GM23338 (cell line): ENCODE results near the gene FBXO11. TPM values are rescaled to one million over a fixed set of nuclear protein-coding genes. Genes with fewer than 3 reads are reported as not detected.
"Not testable (repeated sequence)": the region's sequence is repeated elsewhere in the genome, so short reads cannot be mapped to it uniquely, and the experiment has no call there.

Experiments used
- ATAC-seq: fragments of 200-7000 bp; cut with Tn5 transposase; 3 replicates; pipeline ENCODE4 v1.9.1; 2020
- DNase-seq: peaks from one replicate; pipeline ENCODE4 v3.0.0-alpha.2; 2015; ENCODE audit warnings: low spot score
- H2AFZ ChIP-seq: fragments of 200-600 bp; sonication (generic); 2 replicates; pipeline ENCODE4 v1.8.0; 2016; ENCODE audit warnings: antibody characterized with exemption, mild to moderate bottlenecking, moderate library complexity
- H3F3A ChIP-seq: fragments of 200-600 bp; sonication (generic); replicated peaks from 2 replicates; pipeline ENCODE4 v1.8.0; 2017; ENCODE audit warnings: antibody characterized with exemption, mixed run types, low read depth
- H3K27ac ChIP-seq: fragments of 200-600 bp; sonication (generic); 2 replicates; pipeline ENCODE4 v1.6.1; 2016; ENCODE audit warnings: low read depth
- H3K27me3 ChIP-seq: fragments of 200-600 bp; sonication (generic); 2 replicates; pipeline ENCODE4 v1.8.0; 2016; ENCODE audit warnings: mild to moderate bottlenecking, mixed run types, moderate library complexity; ENCODE audit not compliant: insufficient read depth
- H3K36me3 ChIP-seq: fragments of 200-600 bp; sonication (generic); 2 replicates; pipeline ENCODE4 v1.8.0; 2016; ENCODE audit warnings: mild to moderate bottlenecking; ENCODE audit not compliant: insufficient read depth
- H3K4me1 ChIP-seq: fragments of 200-600 bp; sonication (generic); 2 replicates; pipeline ENCODE4 v1.8.0; 2016; ENCODE audit warnings: mild to moderate bottlenecking, moderate library complexity; ENCODE audit not compliant: insufficient read depth
- H3K4me2 ChIP-seq: fragments of 200-600 bp; sonication (generic); 2 replicates; pipeline ENCODE4 v1.7.1; 2017; ENCODE audit warnings: mixed run types
- H3K4me3 ChIP-seq: fragments of 200-600 bp; sonication (generic); 2 replicates; pipeline ENCODE4 v1.6.1; 2016; ENCODE audit warnings: mixed run types
- H3K79me2 ChIP-seq: fragments of 200-600 bp; sonication (generic); replicated peaks from 2 replicates; pipeline ENCODE4 v1.8.0; 2017; ENCODE audit warnings: mild to moderate bottlenecking; ENCODE audit not compliant: insufficient read depth
- H3K9me2 ChIP-seq: fragments of 200-600 bp; sonication (generic); 2 replicates; pipeline ENCODE4 v1.8.0; 2017; ENCODE audit not compliant: insufficient read depth
- H4K20me1 ChIP-seq: fragments of 200-600 bp; sonication (generic); replicated peaks from 2 replicates; pipeline ENCODE4 v1.8.0; 2017; ENCODE audit warnings: mild to moderate bottlenecking; ENCODE audit not compliant: insufficient read depth
- H3K27ac Mint-ChIP-seq: 2 replicates; pipeline ENCODE4 v1.8.0; 2020; ENCODE audit warnings: inconsistent platforms, mild to moderate bottlenecking, moderate library complexity, mixed read lengths
- H3K27me3 Mint-ChIP-seq: 3 replicates; pipeline ENCODE4 v1.8.0; 2022; ENCODE audit warnings: low read depth, mild to moderate bottlenecking, moderate library complexity, mixed read lengths, inconsistent platforms; ENCODE audit not compliant: insufficient read depth, poor library complexity
- H3K36me3 Mint-ChIP-seq: 3 replicates; pipeline ENCODE4 v1.8.0; 2021; ENCODE audit warnings: low read depth, mild to moderate bottlenecking, inconsistent platforms, moderate library complexity, mixed read lengths
- H3K4me1 Mint-ChIP-seq: 3 replicates; pipeline ENCODE4 v1.8.0; 2020; ENCODE audit warnings: mild to moderate bottlenecking, inconsistent platforms, mixed read lengths
- H3K4me3 Mint-ChIP-seq: 3 replicates; pipeline ENCODE4 v1.8.0; 2021; ENCODE audit warnings: moderate library complexity, mild to moderate bottlenecking, inconsistent platforms, mixed read lengths
- H3K9me3 Mint-ChIP-seq: 3 replicates; pipeline ENCODE4 v1.8.0; 2020; ENCODE audit warnings: moderate library complexity, mild to moderate bottlenecking, inconsistent platforms, mixed read lengths
- ETS1 ChIP-seq: IDR thresholded peaks from 2 replicates; pipeline ENCODE4 v1.6.1; 2016; ENCODE audit warnings: antibody characterized with exemption
- JUNB ChIP-seq: IDR thresholded peaks from one replicate; pipeline ENCODE4 v1.6.1; 2016; ENCODE audit warnings: antibody characterized with exemption; ENCODE audit not compliant: unreplicated experiment
- NANOG ChIP-seq: IDR thresholded peaks from 2 replicates; pipeline ENCODE4 v1.6.1; 2016; ENCODE audit warnings: antibody characterized with exemption, borderline replicate concordance
- POLR2AphosphoS5 ChIP-seq: IDR thresholded peaks from 2 replicates; pipeline ENCODE4 v1.6.1; 2016; ENCODE audit warnings: antibody characterized with exemption, low read depth
- ZNF114 ChIP-seq: fragments of 250-450 bp; sonication (Bioruptor Pico); IDR thresholded peaks from 2 replicates; pipeline ENCODE4 v1.5.0; 2020; ENCODE audit warnings: mild to moderate bottlenecking, moderate library complexity
- polyA plus RNA-seq: library from polyadenylated mRNA; unstranded; fragments of >200 nt; fragmentation: Nextera tagmentation; extraction: Ambion mirVana; gene quantifications from 2 replicates; pipeline ENCODE4 v1.2.1, GENCODE V29; 2016
- total RNA-seq: library from RNA; depleted of rRNA; stranded (reverse); fragments of >200 nt; shearing (Covaris generic); gene quantifications from 2 replicates; pipeline ENCODE4 v1.2.3, GENCODE V29; 2014
- TF ChIP-seq, protein P1 (sequence below), 2 experiments: fragments of 200-600 bp in 1 of 2; sonication (generic) in 1 of 2; conservative IDR thresholded peaks; 2 replicates each; pipeline versions ENCODE4 v1.5.1 to v1.6.1; 2016 to 2017; ENCODE audit warnings: antibody characterized with exemption in 2 of 2, low read depth in 2 of 2, mild to moderate bottlenecking in 2 of 2, moderate library complexity in 1 of 2

FBXO11 gene
- total and polyA plus RNA-seq, 2 experiments from 2014 or later, result 21.5 to 52.7 TPM

GRCh38 chr2:47905386-47906156 lies 727 bp downstream of the FBXO11 start (continued):
- TF ChIP-seq, protein P1, sequence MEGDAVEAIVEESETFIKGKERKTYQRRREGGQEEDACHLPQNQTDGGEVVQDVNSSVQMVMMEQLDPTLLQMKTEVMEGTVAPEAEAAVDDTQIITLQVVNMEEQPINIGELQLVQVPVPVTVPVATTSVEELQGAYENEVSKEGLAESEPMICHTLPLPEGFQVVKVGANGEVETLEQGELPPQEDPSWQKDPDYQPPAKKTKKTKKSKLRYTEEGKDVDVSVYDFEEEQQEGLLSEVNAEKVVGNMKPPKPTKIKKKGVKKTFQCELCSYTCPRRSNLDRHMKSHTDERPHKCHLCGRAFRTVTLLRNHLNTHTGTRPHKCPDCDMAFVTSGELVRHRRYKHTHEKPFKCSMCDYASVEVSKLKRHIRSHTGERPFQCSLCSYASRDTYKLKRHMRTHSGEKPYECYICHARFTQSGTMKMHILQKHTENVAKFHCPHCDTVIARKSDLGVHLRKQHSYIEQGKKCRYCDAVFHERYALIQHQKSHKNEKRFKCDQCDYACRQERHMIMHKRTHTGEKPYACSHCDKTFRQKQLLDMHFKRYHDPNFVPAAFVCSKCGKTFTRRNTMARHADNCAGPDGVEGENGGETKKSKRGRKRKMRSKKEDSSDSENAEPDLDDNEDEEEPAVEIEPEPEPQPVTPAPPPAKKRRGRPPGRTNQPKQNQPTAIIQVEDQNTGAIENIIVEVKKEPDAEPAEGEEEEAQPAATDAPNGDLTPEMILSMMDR (conservative IDR thresholded peaks at IDR 0.05; ENCODE audit: low read depth in 2 of 2), result no peak
- TF ChIP-seq JUNB, result no peak
- TF ChIP-seq NANOG, result no peak
- TF ChIP-seq ZNF114 (CRISPR knock-in tag), result no peak
- no peak for TF ChIP-seq ETS1

DNA sequence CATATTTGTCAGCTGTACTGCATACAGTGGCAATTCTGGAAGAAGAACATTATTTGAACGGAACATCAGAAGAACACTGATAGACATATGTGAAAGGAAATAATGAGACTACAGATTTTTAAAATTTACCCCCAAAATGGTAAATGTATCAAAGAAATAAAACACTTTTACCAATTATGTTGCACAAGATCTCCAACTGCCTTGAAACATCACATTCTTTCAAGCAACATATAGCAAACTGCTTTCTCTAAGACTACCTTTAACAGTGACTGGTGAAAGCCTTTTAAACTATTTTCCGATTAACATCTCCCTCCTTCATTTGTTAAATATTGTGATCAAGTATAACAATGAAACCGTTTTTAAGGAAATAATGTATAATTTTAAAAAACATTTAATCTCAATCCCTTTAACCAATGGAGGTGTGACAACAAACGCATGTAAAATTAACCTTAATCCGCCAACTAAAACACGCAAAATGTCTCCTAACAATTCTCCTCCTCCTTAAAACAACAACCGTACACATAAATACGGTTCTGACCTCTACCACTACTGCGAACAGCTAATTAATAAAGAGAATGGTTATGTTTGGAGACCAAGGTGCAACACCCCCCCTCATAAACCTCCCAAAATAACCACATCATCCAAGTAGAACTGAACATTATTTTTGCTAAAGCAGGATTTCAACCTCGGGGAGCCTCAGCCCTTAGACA lies 2.4 kb downstream of the FBXO11 start:
- ATAC-seq (no peak), DNase-seq (no peak)
- Histone ChIP-seq H3F3A (no peaks in the 10 kb centered on the region), H3K27me3 (no peaks in the 10 kb centered on the region), H3K79me2 (peaks cover 60% of the 10 kb centered on the region), H4K20me1 (peaks cover 30% of the 10 kb centered on the region), H3K27ac (no peak overlapping the region), H2AFZ (no peak overlapping the region), H3K4me1 (peaks cover 9% of the 10 kb centered on the region), H3K4me3 (peak overlapping the region; percentile 83), H3K4me2 (peak overlapping the region; percentile 93), H3K36me3 (no peaks in the 10 kb centered on the region), H3K9me2 (no peaks in the 10 kb centered on the region)
- TF ChIP-seq NANOG, result no peak
- no peak; the same call in 1 of the 2 replicates for TF ChIP-seq POLR2AphosphoS5
- H3K27ac Mint-ChIP-seq, result peak overlapping the region; percentile 96
- peaks cover 15% of the 10 kb centered on the region for H3K27me3 Mint-ChIP-seq
- H3K36me3 Mint-ChIP-seq, result no peaks in the 10 kb centered on the region; the same call in 2 of the 3 replicates
- no peaks in the 10 kb centered on the region for H3K9me3 Mint-ChIP-seq
- peak overlapping the region; percentile 99 for H3K4me3 Mint-ChIP-seq
- peaks cover 22% of the 10 kb centered on the region for H3K4me1 Mint-ChIP-seq

GRCh38 chr2:47901892-47902291 lies 4.4 kb downstream of the FBXO11 start:
- not testable (repeated sequence) for ATAC-seq, H3K27ac ChIP-seq, H3F3A ChIP-seq, H3K4me3 ChIP-seq, H3K4me2 ChIP-seq, H3K27ac Mint-ChIP-seq, H3K9me3 Mint-ChIP-seq, H2AFZ ChIP-seq, DNase-seq, H3K36me3 Mint-ChIP-seq, H3K9me2 ChIP-seq, H3K27me3 ChIP-seq, H3K4me3 Mint-ChIP-seq, H3K36me3 ChIP-seq
- Mint-ChIP-seq H3K27me3 (peaks cover 15% of the 10 kb centered on the region), H3K4me1 (peaks cover 31% of the 10 kb centered on the region)
- peaks cover 80% of the 10 kb centered on the region for H3K79me2 ChIP-seq
- H4K20me1 ChIP-seq, result peaks cover 37% of the 10 kb centered on the region
- H3K4me1 ChIP-seq, result peaks cover 27% of the 10 kb centered on the region
